ENCODE data around the gene ZNF541. TPM values are rescaled to one million over a fixed set of nuclear protein-coding genes. Genes with fewer than 3 reads are reported as not detected.

ZNF541 gene
- total RNA-seq, 2 donors from 2014 or later = 0.23 to 13.9 TPM

DNA sequence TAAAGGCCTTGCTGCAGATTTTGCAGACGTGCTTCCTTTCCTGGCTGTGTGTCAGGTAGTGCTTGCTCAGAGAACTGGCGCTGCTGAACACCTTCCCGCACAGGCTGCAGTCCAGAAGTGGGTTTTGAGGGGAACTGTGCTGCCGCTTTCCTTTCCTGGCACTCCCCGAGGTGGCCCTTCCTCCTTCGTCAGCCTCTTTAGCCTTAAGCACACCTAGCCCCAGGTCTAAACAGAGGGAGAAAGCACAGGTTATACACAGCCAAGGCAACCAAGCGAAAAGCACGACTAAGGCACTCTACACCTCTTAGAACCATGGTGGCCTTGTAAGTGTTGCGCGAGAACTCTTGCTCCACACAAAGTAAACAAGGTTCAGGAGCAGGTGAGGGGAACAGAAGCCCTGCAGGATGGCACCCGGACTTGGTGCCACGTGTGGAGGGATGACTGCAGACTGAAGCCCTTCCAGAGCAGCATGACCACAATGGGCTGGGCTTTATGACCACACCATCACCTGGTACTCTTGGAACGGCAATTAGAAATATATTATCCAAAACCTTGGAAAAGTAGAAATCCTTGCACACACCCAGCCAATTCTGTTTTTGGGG, 23.6 kb downstream of the ZNF541 start:
- Histone ChIP-seq H3K4me3 (no peak overlapping the region), H3K27ac (no peak overlapping the region), H3K36me3 (no peaks in the 10 kb centered on the region), H3K4me1 (replicated peaks) (no peaks in the 10 kb centered on the region), H3K27me3 (replicated peaks; ENCODE audit: insufficient read depth) (peaks cover 8% of the 10 kb centered on the region), H3K9me3 (no peaks in the 10 kb centered on the region)
- TF ChIP-seq POLR2A (IDR thresholded peaks at IDR 0.05) (no peak), POLR2AphosphoS5 (IDR thresholded peaks at IDR 0.05) (no peak)
- TF ChIP-seq, protein P1, sequence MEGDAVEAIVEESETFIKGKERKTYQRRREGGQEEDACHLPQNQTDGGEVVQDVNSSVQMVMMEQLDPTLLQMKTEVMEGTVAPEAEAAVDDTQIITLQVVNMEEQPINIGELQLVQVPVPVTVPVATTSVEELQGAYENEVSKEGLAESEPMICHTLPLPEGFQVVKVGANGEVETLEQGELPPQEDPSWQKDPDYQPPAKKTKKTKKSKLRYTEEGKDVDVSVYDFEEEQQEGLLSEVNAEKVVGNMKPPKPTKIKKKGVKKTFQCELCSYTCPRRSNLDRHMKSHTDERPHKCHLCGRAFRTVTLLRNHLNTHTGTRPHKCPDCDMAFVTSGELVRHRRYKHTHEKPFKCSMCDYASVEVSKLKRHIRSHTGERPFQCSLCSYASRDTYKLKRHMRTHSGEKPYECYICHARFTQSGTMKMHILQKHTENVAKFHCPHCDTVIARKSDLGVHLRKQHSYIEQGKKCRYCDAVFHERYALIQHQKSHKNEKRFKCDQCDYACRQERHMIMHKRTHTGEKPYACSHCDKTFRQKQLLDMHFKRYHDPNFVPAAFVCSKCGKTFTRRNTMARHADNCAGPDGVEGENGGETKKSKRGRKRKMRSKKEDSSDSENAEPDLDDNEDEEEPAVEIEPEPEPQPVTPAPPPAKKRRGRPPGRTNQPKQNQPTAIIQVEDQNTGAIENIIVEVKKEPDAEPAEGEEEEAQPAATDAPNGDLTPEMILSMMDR (IDR thresholded peaks at IDR 0.05) = no peak
- DNase-seq (ENCODE audit: low spot score) = no peak
- WGBS = 82% methylated on average over 13 of the region's 13 CpGs
- intact Hi-C loops (cut with DNase I) = no loop called here

DNA sequence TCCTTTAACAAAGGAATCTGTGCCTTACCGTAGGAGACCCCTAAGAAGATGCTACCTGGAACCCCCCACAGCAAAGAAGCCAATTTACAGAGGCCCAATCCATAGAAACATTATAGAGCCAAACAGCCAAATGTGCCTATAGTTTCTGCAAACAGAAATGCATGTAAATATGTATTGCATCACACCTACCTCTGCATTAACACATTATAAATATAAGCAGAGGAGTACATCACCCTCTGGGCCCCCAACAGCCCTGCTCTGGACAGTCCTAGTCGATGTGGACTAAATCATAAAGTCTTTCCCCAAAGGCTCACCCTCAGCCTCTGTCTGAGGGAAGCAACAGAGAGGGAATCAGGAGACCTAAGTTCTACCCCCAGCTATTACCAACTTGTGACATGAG, 25.7 kb downstream of the ZNF541 start:
- no peak for DNase-seq (ENCODE audit: low spot score)
- Histone ChIP-seq H3K4me3 (no peak overlapping the region), H3K4me1 (replicated peaks) (no peaks in the 10 kb centered on the region), H3K27ac (no peak overlapping the region), H3K27me3 (replicated peaks; ENCODE audit: insufficient read depth) (peaks cover 8% of the 10 kb centered on the region), H3K9me3 (no peaks in the 10 kb centered on the region), H3K36me3 (no peaks in the 10 kb centered on the region)
- WGBS = 71% methylated on average over 2 of the region's 2 CpGs
- TF ChIP-seq POLR2A (IDR thresholded peaks at IDR 0.05) (no peak), POLR2AphosphoS5 (IDR thresholded peaks at IDR 0.05) (no peak)
- TF ChIP-seq, protein P1 (IDR thresholded peaks at IDR 0.05) = no peak
- intact Hi-C loops (cut with DNase I) = no loop called here

DNA sequence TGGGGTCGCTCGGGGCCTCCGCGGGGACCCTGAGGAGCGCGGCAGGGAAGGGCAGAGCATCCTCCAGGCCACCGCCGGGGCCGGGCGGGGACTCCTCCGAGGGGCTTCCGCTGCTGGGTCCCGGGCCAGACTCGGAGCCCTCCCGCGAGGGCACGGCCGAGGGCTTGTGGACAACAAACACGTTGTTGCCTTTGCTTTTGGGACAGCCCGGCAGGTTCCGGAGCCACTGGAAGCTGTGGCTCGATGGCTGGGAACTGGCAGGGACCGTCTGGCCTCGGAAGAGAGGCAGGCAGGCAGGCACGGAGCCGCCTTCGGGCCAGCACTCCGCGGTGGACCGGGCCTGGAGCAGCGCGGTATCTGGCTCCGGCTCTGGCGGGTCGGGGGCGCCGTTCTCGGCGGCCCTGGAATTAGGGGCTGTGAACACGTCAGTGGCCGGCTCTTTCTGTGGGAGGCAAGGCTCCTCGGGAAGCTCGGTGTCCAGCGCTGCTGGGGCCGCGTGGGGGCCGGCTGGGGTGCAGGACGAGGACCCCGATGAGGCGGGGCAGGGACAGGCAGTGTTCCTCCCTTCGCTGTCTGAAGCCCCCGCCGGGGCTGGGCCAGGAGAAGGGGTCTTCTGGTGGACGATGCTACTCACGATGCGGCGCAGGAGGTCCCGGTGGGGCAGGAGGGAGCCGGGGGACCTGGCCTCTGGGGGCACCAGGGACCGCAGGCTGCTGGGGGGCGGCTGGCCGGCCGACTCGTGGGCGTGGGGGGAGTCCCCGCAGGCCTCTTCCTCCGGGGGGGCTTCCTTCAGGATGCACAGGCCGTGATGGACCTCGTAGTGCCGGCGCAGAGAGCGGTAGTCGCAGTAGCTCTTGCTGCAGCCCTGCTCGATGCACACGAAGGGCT, 27.6 kb downstream of the ZNF541 start:
- Histone ChIP-seq H3K4me3 (peak overlapping the region in 1 of 2 donors; percentile 3), H3K36me3 (no peaks in the 10 kb centered on the region), H3K27me3 (replicated peaks; ENCODE audit: insufficient read depth) (peaks cover 8% of the 10 kb centered on the region), H3K27ac (no peak overlapping the region), H3K4me1 (replicated peaks) (no peaks in the 10 kb centered on the region), H3K9me3 (no peaks in the 10 kb centered on the region)
- intact Hi-C loops (cut with DNase I) = no loop called here
- TF ChIP-seq, protein P1 (IDR thresholded peaks at IDR 0.05) = no peak
- TF ChIP-seq POLR2AphosphoS5 (IDR thresholded peaks at IDR 0.05) = no peak
- TF ChIP-seq POLR2A (IDR thresholded peaks at IDR 0.05) = no peak
- no peak for DNase-seq (ENCODE audit: low spot score)
- WGBS = 34% methylated on average over 41 of the region's 75 CpGs

DNA sequence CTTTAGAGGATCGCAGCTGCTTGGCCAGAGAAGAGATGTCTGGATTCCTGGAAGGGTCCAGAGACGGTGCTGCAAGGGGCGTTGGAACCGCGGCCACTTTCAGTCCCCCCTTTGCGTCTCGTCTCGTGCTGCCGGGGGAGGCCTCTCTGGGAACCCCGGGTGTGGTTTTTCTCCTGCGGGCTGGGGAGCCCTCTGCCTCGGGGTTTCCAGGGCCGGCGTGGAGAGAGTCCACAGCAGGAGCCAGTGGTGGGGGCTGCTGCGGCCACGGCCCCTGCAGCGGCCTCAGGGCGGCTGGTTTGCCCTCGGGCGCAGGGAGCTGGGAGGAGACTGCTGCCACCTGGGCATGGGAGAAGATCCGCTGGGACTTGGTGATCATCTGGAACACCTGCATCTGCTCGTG, 28.5 kb downstream of the ZNF541 start:
- intact Hi-C loops (cut with DNase I) = loop anchor here (5.0 kb wide), 1 partner anchor 153 kb away; no protein-coding TSS in a partner anchor
- DNase-seq (ENCODE audit: low spot score) = no peak
- WGBS = 90% methylated on average over 22 of the region's 22 CpGs
- peaks cover 8% of the 10 kb centered on the region for H3K27me3 ChIP-seq (replicated peaks; ENCODE audit: insufficient read depth)
- H3K27ac ChIP-seq = no peak overlapping the region
- TF ChIP-seq, protein P1 (IDR thresholded peaks at IDR 0.05) = no peak
- TF ChIP-seq POLR2A (IDR thresholded peaks at IDR 0.05) (no peak), POLR2AphosphoS5 (IDR thresholded peaks at IDR 0.05) (no peak)
- H3K4me1 ChIP-seq (replicated peaks) = no peaks in the 10 kb centered on the region
- H3K36me3 ChIP-seq = no peaks in the 10 kb centered on the region
- H3K4me3 ChIP-seq = no peak overlapping the region
- H3K9me3 ChIP-seq = no peaks in the 10 kb centered on the region

All from prostate gland (tissue), 2 donors.